ENCODE results near the gene TBC1D12.

DNA sequence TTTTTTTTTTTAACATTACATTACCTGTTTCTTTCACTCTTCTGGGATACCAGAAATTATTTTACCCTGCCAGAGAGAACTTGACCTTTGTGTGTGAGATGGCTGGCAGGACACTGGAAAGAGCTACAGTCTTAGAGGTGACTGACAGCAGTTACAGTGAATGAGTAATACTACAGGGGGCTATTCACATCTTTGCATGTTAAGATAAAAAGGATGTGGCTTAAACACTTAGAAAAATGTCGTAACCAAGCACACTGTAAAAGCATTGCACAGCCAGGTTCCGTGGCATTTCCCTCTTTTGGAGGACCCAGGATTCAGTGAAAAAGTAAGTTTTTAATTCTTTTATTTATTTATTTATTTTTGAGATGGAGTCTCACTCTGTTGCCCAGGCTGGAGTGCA, 18.8 kb upstream of the TBC1D12 start:
- TF ChIP-seq TAF1 (IDR thresholded peaks at IDR 0.05; ENCODE audit: low read depth): no peak
- no peak for TF ChIP-seq SMC3 (conservative IDR thresholded peaks at IDR 0.05; ENCODE audit: poor library complexity)
